Progenitor cell of endocrine pancreas (in vitro differentiated cells): ENCODE data around the gene FAM237A. TPM values are rescaled to one million over a fixed set of nuclear protein-coding genes. Genes with fewer than 3 reads are reported as not detected.

Source experiments
- DNase-seq: peaks from one replicate; pipeline ENCODE4 v3.0.0; 2021; ENCODE audit warnings: low spot score; ENCODE audit not compliant: unreplicated experiment
- H3K27ac Mint-ChIP-seq: 2 replicates; pipeline ENCODE4 v1.8.0; 2021; ENCODE audit warnings: mild to moderate bottlenecking, moderate library complexity, mixed read lengths
- H3K27me3 Mint-ChIP-seq: 2 replicates; pipeline ENCODE4 v1.8.0; 2021; ENCODE audit warnings: mixed read lengths
- H3K36me3 Mint-ChIP-seq: 2 replicates; pipeline ENCODE4 v1.8.0; 2022; ENCODE audit warnings: mixed read lengths; ENCODE audit not compliant: insufficient read depth
- H3K4me1 Mint-ChIP-seq: 2 replicates; pipeline ENCODE4 v1.8.0; 2021; ENCODE audit warnings: low read depth, mixed read lengths
- H3K4me3 Mint-ChIP-seq: 2 replicates; pipeline ENCODE4 v1.8.0; 2021; ENCODE audit warnings: low read depth, mild to moderate bottlenecking, moderate library complexity, mixed read lengths
- H3K9me3 Mint-ChIP-seq: 2 replicates; pipeline ENCODE4 v1.8.0; 2021; ENCODE audit warnings: low read depth, mixed read lengths
- total RNA-seq: library from RNA; stranded (reverse); gene quantifications from 2 replicates; pipeline ENCODE4 v1.2.1, GENCODE V29; 2021
- TF ChIP-seq, protein P1 (sequence below): fragments of 200-600 bp; sonication (generic); IDR thresholded peaks from one replicate; pipeline ENCODE4 v1.5.0; 2021; ENCODE audit warnings: antibody characterized with exemption, mild to moderate bottlenecking; ENCODE audit not compliant: unreplicated experiment

FAM237A gene
- total RNA-seq, 1 donor from 2014 or later = not detected

DNA sequence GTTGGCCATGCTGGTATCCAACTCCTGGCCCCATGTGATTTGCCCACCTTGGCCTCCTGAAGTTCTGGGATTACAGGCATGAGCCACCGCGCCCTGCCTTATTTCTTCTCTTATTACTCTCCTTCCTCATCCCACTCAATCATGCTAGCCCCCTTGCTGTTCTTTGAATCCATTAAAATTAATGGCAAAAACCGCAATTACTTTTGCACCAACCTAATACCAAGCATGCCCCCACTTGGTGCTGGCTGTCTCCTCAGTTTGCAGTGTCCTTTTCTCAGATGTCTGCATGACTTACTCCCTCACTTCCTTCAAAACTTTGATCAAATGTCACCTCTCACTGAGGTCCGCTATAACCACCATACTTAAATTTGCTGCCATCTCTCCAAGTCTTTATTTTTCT lies 41.3 kb downstream of the FAM237A start:
- H3K4me1 Mint-ChIP-seq = no peaks in the 10 kb centered on the region
- no peak overlapping the region for H3K27ac Mint-ChIP-seq
- TF ChIP-seq, protein P1, sequence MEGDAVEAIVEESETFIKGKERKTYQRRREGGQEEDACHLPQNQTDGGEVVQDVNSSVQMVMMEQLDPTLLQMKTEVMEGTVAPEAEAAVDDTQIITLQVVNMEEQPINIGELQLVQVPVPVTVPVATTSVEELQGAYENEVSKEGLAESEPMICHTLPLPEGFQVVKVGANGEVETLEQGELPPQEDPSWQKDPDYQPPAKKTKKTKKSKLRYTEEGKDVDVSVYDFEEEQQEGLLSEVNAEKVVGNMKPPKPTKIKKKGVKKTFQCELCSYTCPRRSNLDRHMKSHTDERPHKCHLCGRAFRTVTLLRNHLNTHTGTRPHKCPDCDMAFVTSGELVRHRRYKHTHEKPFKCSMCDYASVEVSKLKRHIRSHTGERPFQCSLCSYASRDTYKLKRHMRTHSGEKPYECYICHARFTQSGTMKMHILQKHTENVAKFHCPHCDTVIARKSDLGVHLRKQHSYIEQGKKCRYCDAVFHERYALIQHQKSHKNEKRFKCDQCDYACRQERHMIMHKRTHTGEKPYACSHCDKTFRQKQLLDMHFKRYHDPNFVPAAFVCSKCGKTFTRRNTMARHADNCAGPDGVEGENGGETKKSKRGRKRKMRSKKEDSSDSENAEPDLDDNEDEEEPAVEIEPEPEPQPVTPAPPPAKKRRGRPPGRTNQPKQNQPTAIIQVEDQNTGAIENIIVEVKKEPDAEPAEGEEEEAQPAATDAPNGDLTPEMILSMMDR = no peak
- no peaks in the 10 kb centered on the region for H3K36me3 Mint-ChIP-seq
- no peak for DNase-seq
- H3K27me3 Mint-ChIP-seq = peaks cover 16% of the 10 kb centered on the region
- no peaks in the 10 kb centered on the region for H3K9me3 Mint-ChIP-seq
- no peak overlapping the region for H3K4me3 Mint-ChIP-seq

DNA sequence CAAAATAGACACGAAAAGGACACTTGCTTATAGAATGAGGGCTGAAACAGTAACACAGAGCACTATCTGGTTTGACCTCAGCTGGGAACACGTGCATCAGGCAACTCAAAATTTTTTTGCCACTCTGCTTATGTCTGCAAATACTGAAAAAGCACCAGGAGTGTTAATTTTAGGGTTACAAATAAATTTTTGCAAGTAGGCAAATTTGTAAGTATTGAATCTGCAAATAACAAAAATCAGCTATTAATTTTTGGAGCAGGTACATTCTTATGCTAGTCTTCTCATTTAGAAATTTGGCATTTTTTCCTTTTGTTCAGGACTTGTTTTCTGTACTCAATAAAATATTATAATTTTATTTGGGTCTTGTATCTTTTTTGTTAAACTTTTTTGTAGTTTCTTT lies 46.2 kb downstream of the FAM237A start:
- Mint-ChIP-seq H3K36me3 (no peaks in the 10 kb centered on the region), H3K9me3 (no peaks in the 10 kb centered on the region), H3K27me3 (peaks cover 12% of the 10 kb centered on the region), H3K27ac (no peak overlapping the region), H3K4me3 (no peak overlapping the region), H3K4me1 (no peaks in the 10 kb centered on the region)
- TF ChIP-seq, protein P1 = no peak
- no peak for DNase-seq

DNA sequence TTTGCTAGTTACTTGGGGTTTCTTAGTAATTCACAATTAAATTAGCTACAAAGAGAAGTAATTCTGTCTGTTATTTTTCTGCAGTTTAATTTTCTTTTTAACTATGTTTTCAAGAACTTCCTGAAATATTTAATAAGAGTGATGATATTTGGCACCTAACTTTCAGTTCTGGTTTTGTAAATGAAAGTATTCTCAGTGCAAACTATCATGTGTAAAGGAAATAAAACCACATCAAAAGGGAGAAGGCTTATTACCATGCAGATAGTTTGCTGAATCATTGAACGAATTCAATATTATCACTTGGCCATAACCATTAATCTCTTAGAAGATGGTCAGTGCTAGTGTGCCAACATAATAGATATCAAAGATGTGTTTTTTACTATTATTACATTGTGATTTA lies 46.7 kb downstream of the FAM237A start:
- Mint-ChIP-seq H3K36me3 (no peaks in the 10 kb centered on the region), H3K9me3 (no peaks in the 10 kb centered on the region), H3K27me3 (peaks cover 15% of the 10 kb centered on the region), H3K4me1 (no peaks in the 10 kb centered on the region), H3K4me3 (no peak overlapping the region), H3K27ac (no peak overlapping the region)
- TF ChIP-seq, protein P1 = no peak
- DNase-seq = no peak

DNA sequence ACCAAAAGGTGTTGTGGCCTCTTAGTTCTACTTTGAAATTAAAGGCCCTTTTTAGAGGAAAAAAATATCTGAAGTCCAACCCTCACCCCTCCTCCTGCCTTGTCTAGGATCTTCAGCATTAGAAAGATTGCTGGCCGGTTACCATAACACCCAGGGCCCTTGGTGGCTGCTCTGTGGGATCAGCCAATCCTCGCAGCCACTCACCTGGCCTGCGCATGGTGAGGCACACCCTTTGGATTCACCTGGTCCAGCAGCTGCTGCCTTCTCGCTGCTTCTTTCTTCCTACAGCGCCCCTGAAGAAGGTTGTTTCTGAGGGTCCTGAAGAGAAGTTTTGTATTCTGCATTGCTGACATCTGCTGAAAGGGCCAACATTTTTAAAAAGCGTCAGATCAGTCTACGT lies 50.7 kb downstream of the FAM237A start:
- no peak for DNase-seq

DNA sequence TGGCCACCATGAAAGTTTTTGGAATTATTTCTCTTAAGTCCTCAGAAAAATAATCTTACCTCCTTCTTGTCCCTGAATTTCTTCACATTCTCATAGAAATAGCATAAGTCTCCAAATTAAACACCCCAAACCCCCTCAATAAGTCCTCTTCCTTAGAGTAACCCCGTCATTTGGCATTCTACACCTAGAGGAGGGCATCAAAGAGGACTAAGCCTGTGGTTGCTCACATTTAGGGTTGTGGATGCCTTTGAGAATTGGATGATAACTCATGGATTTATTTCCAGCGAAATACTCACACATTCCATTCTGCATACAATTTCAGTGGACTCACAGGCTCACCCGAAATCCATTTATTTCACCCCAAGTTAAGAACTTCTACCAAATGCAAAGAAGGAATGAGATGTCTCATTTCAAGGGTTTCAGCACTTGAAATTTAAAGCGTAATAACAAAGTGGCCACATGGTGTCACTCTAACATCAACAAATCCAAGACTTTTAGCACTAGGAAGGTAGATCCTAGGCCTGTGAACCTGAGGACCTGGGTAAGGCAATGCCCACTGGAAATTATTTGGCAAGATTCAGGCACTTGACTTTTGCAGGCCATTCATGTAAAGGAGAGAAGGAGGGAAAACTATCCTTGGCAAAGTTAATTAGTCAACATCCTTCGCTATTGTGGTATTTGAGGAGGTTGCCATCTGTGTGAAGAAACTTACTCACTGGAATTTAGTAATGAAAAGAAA lies 51.3 kb downstream of the FAM237A start:
- Mint-ChIP-seq H3K27me3 (peaks cover 29% of the 10 kb centered on the region), H3K36me3 (no peaks in the 10 kb centered on the region), H3K4me1 (no peaks in the 10 kb centered on the region), H3K27ac (no peak overlapping the region), H3K9me3 (no peaks in the 10 kb centered on the region), H3K4me3 (no peak overlapping the region)
- peak; percentile 24 for DNase-seq
- TF ChIP-seq, protein P1 = peak; percentile 77

More for the DNA sequence above, 50.7 kb downstream of the FAM237A start:
- Mint-ChIP-seq H3K4me3 (no peak overlapping the region), H3K27ac (no peak overlapping the region), H3K9me3 (no peaks in the 10 kb centered on the region), H3K27me3 (peaks cover 24% of the 10 kb centered on the region), H3K36me3 (no peaks in the 10 kb centered on the region), H3K4me1 (no peaks in the 10 kb centered on the region)
- TF ChIP-seq, protein P1 = no peak
